Limb (tissue), 2 donors: Measurements from ENCODE around the gene ARHGAP42.

Source experiments
- DNase-seq, 2 donors: peaks; one replicate each; pipeline ENCODE4 v3.0.0-alpha.2; 2016; ENCODE audit errors: extremely low spot score in 2 of 2

Gene ARHGAP42

GRCh38 chr11:100918551-100919500 is 231.7 kb downstream of the ARHGAP42 start:
- no peak for DNase-seq

- DNase-seq: no peak
These were observed 233.5 kb downstream of the ARHGAP42 start for GRCh38 chr11:100920593-100920992.

- DNase-seq: no peak
These were observed 235.0 kb downstream of the ARHGAP42 start for GRCh38 chr11:100922121-100922520.

GRCh38 chr11:100923555-100923954 is 236.5 kb downstream of the ARHGAP42 start:
- DNase-seq: peak in 1 of 2 donors; percentile 45

GRCh38 chr11:100925935-100926334 is 238.8 kb downstream of the ARHGAP42 start:
- no peak for DNase-seq

GRCh38 chr11:100927579-100927978 is 240.5 kb downstream of the ARHGAP42 start:
- no peak for DNase-seq

- DNase-seq: no peak
These were observed 241.3 kb downstream of the ARHGAP42 start for GRCh38 chr11:100928426-100928825.

GRCh38 chr11:100929377-100929776 is 242.3 kb downstream of the ARHGAP42 start:
- no peak for DNase-seq

GRCh38 chr11:100930185-100930778 is 243.2 kb downstream of the ARHGAP42 start:
- peak in 1 of 2 donors; percentile 78 for DNase-seq

GRCh38 chr11:100932474-100933100 is 245.5 kb downstream of the ARHGAP42 start:
- DNase-seq: peak in 1 of 2 donors; percentile 39

GRCh38 chr11:100936781-100937180 is 249.7 kb downstream of the ARHGAP42 start:
- DNase-seq: no peak

- DNase-seq: peak; percentile 44 to 84
These were observed 252.5 kb downstream of the ARHGAP42 start for GRCh38 chr11:100939571-100939970.

GRCh38 chr11:100940111-100940510 is 253.0 kb downstream of the ARHGAP42 start:
- no peak for DNase-seq

GRCh38 chr11:100941033-100941432 is 253.9 kb downstream of the ARHGAP42 start:
- DNase-seq: no peak

GRCh38 chr11:100942016-100942415 is 254.9 kb downstream of the ARHGAP42 start:
- DNase-seq: peak in 1 of 2 donors; percentile 11

GRCh38 chr11:100948936-100949335 is 261.8 kb downstream of the ARHGAP42 start:
- no peak for DNase-seq

- no peak for DNase-seq
These were observed 262.4 kb downstream of the ARHGAP42 start for GRCh38 chr11:100949443-100949842.

- DNase-seq: no peak
These were observed 268.2 kb downstream of the ARHGAP42 start for GRCh38 chr11:100955318-100955717.

- no peak for DNase-seq
These were observed 269.3 kb downstream of the ARHGAP42 start for GRCh38 chr11:100956351-100956750.

- no peak for DNase-seq
These were observed 270.4 kb downstream of the ARHGAP42 start for GRCh38 chr11:100957499-100957898.

- DNase-seq: no peak
These were observed 274.5 kb downstream of the ARHGAP42 start for GRCh38 chr11:100961633-100962032.

GRCh38 chr11:100963375-100963774 is 276.3 kb downstream of the ARHGAP42 start:
- no peak for DNase-seq
